Measurements from ENCODE around the gene SEMA6A. TPM values are rescaled to one million over a fixed set of nuclear protein-coding genes. Genes with fewer than 3 reads are reported as not detected.

The SEMA6A gene
- total and polyA plus RNA-seq, 2 experiments from 2014 or later = 233 to 400 TPM

GRCh38 chr5:116406306-116407041 lies 168.1 kb downstream of the SEMA6A start:
- Histone ChIP-seq H3K4me1 (ENCODE audit: insufficient read depth) (no peaks in the 10 kb centered on the region; the same call in 1 of the 2 replicates), H3K27ac (ENCODE audit: low read depth) (no peak overlapping the region), H3K27me3 (ENCODE audit: insufficient read depth) (no peaks in the 10 kb centered on the region), H3K79me2 (replicated peaks; ENCODE audit: insufficient read depth) (no peaks in the 10 kb centered on the region), H2AFZ (no peak overlapping the region), H3K9me2 (ENCODE audit: insufficient read depth) (0 out of 2 replicates have a peak, but pooled peaks cover 5% of the 10 kb centered on the region), H3K36me3 (ENCODE audit: insufficient read depth) (no peaks in the 10 kb centered on the region), H4K20me1 (replicated peaks; ENCODE audit: insufficient read depth) (no peaks in the 10 kb centered on the region), H3K4me2 (no peak overlapping the region), H3K4me3 (no peak overlapping the region), H3F3A (replicated peaks; ENCODE audit: low read depth) (no peaks in the 10 kb centered on the region)
- Mint-ChIP-seq H3K36me3 (ENCODE audit: low read depth) (no peaks in the 10 kb centered on the region), H3K27ac (no peak overlapping the region), H3K27me3 (ENCODE audit: insufficient read depth, low read depth, poor library complexity) (peaks cover 2% of the 10 kb centered on the region), H3K9me3 (no peaks in the 10 kb centered on the region), H3K4me3 (no peak overlapping the region), H3K4me1 (peaks cover 6% of the 10 kb centered on the region; the same call in 2 of the 3 replicates)
- no peak for ATAC-seq
- TF ChIP-seq ZNF462 (CRISPR knock-in tag; IDR thresholded peaks at IDR 0.05) = no peak
- no peak for TF ChIP-seq EZH2 (IDR thresholded peaks at IDR 0.05; ENCODE audit: low read depth, unreplicated experiment)
- no peak for TF ChIP-seq CREB1 (CRISPR knock-in tag; IDR thresholded peaks at IDR 0.05; ENCODE audit: low read depth)
- no peak for TF ChIP-seq EZH2phosphoT487 (IDR thresholded peaks at IDR 0.05; ENCODE audit: unreplicated experiment)
- TF ChIP-seq CTCF (conservative IDR thresholded peaks at IDR 0.05; ENCODE audit: low read depth in 2 of 2) = no peak
- TF ChIP-seq POLR2AphosphoS5 (IDR thresholded peaks at IDR 0.05; ENCODE audit: low read depth) = no peak
- no peak for DNase-seq (ENCODE audit: low spot score)

All from GM23338 (cell line).